Panc1 (cell line): ENCODE measurements around the gene KLF17. TPM values are rescaled to one million over a fixed set of nuclear protein-coding genes. Genes with fewer than 3 reads are reported as not detected.

Experiments used
- ATAC-seq: fragments of 200-7000 bp; cut with Tn5 transposase; 2 replicates; pipeline ENCODE4 v1.9.1; 2020; ENCODE audit warnings: mild to moderate bottlenecking, moderate library complexity
- BruUV-seq: library from RNA; stranded (reverse); fragments of 400-500 nt; replicated peaks from 2 replicates; lab custom pipeline; 2021; lab: Mats Ljungman, UMichigan
- CTCF ChIA-PET: fragments of 300-600 bp; sonication (Branson Sonifier 250); formaldehyde crosslinking; loops from one replicate; lab custom pipeline; 2022; ENCODE audit warnings: antibody characterized with exemption; lab: Charles Lee
- POLR2A ChIA-PET: fragments of 300-600 bp; sonication (Branson Sonifier 250); formaldehyde crosslinking; loops from one replicate; lab custom pipeline; 2022; ENCODE audit warnings: antibody characterized with exemption; lab: Charles Lee
- DNase-seq: peaks from one replicate; pipeline ENCODE4 v3.0.0-alpha.2; 2010; ENCODE audit warnings: low read depth, low spot score
- H3K27ac ChIP-seq: 2 replicates; pipeline ENCODE4 v1.5.1; 2011; ENCODE audit warnings: mild to moderate bottlenecking, low read length, inconsistent platforms
- H3K27me3 ChIP-seq: fragments of 200-500 bp; sonication (Bioruptor generic); 2 replicates; pipeline ENCODE4 v1.6.0; 2014; ENCODE audit warnings: low read length, inconsistent platforms; ENCODE audit not compliant: control insufficient read depth, insufficient read depth
- H3K36me3 ChIP-seq: fragments of 200-500 bp; sonication (Bioruptor generic); 2 replicates; pipeline ENCODE4 v1.5.1; 2014; ENCODE audit warnings: inconsistent platforms, mild to moderate bottlenecking, low read length, moderate library complexity; ENCODE audit not compliant: control insufficient read depth, insufficient read depth
- H3K4me1 ChIP-seq: 2 replicates; pipeline ENCODE4 v1.5.1; 2011; ENCODE audit warnings: inconsistent platforms, mild to moderate bottlenecking, low read length, moderate library complexity; ENCODE audit not compliant: control insufficient read depth, insufficient read depth
- H3K4me3 ChIP-seq, 2 experiments: 2 replicates each; pipeline ENCODE4 v1.5.1; 2011 to 2012; ENCODE audit warnings: low read depth in 2 of 2, low read length in 2 of 2, mild to moderate bottlenecking in 2 of 2, inconsistent platforms in 1 of 2, moderate library complexity in 1 of 2
- H3K9me3 ChIP-seq: fragments of 200-500 bp; sonication (Bioruptor generic); 2 replicates; pipeline ENCODE4 v1.5.1; 2014; ENCODE audit warnings: low read depth, mild to moderate bottlenecking, inconsistent platforms, low read length, moderate library complexity; ENCODE audit not compliant: control insufficient read depth, insufficient read depth
- POLR2AphosphoS5 ChIP-seq: IDR thresholded peaks from 2 replicates; pipeline ENCODE4 v1.6.1; 2012; ENCODE audit warnings: mild to moderate bottlenecking, low read depth, low read length, moderate library complexity
- SIN3A ChIP-seq: IDR thresholded peaks from 2 replicates; pipeline ENCODE4 v1.6.1; 2012; ENCODE audit warnings: low read depth, mild to moderate bottlenecking, low read length, moderate library complexity, borderline replicate concordance; ENCODE audit not compliant: insufficient read depth
- TCF7L2 ChIP-seq: IDR thresholded peaks from 2 replicates; pipeline ENCODE4 v1.6.1; 2011; ENCODE audit warnings: mild to moderate bottlenecking, low read depth, low read length, inconsistent platforms
- in situ Hi-C: cut with HindIII; loops from 2 replicates; pipeline ENCODE4 v1.10.0; 2016; ENCODE audit warnings: low sequenced_read_pairs, low pct_unique_long_range_greater_than_20kb
- intact Hi-C: fragments of 100-400 bp; cut with micrococcal nuclease; formaldehyde crosslinking; loops from one replicate; pipeline ENCODE4 v1.10.0; 2022; ENCODE audit not compliant: unreplicated experiment
- total RNA-seq: library from RNA; stranded (reverse); gene quantifications from one replicate; pipeline ENCODE4 v1.2.1, GENCODE V29; 2021; ENCODE audit not compliant: unreplicated experiment
- TF ChIP-seq, protein P1 (sequence below), 2 experiments: IDR thresholded peaks; 2 replicates each; pipeline ENCODE4 v1.6.1; 2011 to 2012; ENCODE audit warnings: low read depth in 2 of 2, control low read depth in 1 of 2, low read length in 1 of 2, mild to moderate bottlenecking in 1 of 2, moderate library complexity in 1 of 2; ENCODE audit not compliant: insufficient read depth in 1 of 2
- TF ChIP-seq, protein P2 (sequence below): fragments of 450-650 bp; IDR thresholded peaks from 2 replicates; pipeline ENCODE4 v1.5.1; 2017; ENCODE audit warnings: mild to moderate bottlenecking

The KLF17 gene
- total RNA-seq, 1 experiment from 2014 or later: not detected

DNA sequence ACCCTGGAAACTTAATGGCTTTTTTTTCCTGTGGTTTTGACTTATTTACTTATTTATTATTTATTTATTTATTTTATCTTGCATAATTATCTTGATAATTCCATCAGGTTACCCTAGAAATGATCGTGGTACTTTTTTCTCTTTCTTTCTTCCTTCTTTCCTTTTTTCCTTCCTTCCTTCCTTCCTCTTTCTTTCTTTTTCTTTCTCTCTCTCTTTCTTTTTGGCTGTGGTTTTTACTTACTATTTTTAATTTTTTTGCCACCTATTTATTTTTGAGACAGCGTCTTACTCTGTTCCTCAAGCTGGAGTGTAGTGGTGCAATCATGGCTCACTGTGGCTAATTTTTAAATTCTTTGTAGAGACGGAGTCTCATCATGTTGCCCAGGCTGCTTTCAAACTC lies 29.0 kb downstream of the KLF17 start:
- ATAC-seq (no peak), DNase-seq (no peak)
- H3K27me3 ChIP-seq: no peaks in the 10 kb centered on the region
- TF ChIP-seq, protein P1, sequence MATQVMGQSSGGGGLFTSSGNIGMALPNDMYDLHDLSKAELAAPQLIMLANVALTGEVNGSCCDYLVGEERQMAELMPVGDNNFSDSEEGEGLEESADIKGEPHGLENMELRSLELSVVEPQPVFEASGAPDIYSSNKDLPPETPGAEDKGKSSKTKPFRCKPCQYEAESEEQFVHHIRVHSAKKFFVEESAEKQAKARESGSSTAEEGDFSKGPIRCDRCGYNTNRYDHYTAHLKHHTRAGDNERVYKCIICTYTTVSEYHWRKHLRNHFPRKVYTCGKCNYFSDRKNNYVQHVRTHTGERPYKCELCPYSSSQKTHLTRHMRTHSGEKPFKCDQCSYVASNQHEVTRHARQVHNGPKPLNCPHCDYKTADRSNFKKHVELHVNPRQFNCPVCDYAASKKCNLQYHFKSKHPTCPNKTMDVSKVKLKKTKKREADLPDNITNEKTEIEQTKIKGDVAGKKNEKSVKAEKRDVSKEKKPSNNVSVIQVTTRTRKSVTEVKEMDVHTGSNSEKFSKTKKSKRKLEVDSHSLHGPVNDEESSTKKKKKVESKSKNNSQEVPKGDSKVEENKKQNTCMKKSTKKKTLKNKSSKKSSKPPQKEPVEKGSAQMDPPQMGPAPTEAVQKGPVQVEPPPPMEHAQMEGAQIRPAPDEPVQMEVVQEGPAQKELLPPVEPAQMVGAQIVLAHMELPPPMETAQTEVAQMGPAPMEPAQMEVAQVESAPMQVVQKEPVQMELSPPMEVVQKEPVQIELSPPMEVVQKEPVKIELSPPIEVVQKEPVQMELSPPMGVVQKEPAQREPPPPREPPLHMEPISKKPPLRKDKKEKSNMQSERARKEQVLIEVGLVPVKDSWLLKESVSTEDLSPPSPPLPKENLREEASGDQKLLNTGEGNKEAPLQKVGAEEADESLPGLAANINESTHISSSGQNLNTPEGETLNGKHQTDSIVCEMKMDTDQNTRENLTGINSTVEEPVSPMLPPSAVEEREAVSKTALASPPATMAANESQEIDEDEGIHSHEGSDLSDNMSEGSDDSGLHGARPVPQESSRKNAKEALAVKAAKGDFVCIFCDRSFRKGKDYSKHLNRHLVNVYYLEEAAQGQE (IDR thresholded peaks at IDR 0.05; ENCODE audit: insufficient read depth in 1 of 2, low read depth in 2 of 2, low read length in 1 of 2): no peak
- TF ChIP-seq SIN3A: no peak
- TF ChIP-seq, protein P2, sequence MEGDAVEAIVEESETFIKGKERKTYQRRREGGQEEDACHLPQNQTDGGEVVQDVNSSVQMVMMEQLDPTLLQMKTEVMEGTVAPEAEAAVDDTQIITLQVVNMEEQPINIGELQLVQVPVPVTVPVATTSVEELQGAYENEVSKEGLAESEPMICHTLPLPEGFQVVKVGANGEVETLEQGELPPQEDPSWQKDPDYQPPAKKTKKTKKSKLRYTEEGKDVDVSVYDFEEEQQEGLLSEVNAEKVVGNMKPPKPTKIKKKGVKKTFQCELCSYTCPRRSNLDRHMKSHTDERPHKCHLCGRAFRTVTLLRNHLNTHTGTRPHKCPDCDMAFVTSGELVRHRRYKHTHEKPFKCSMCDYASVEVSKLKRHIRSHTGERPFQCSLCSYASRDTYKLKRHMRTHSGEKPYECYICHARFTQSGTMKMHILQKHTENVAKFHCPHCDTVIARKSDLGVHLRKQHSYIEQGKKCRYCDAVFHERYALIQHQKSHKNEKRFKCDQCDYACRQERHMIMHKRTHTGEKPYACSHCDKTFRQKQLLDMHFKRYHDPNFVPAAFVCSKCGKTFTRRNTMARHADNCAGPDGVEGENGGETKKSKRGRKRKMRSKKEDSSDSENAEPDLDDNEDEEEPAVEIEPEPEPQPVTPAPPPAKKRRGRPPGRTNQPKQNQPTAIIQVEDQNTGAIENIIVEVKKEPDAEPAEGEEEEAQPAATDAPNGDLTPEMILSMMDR: no peak
- TF ChIP-seq TCF7L2: no peak
- TF ChIP-seq POLR2AphosphoS5: no peak
- no peak overlapping the region for H3K4me3 ChIP-seq
- no peaks in the 10 kb centered on the region for H3K36me3 ChIP-seq
- H3K27ac ChIP-seq: no peak overlapping the region
- in situ Hi-C loops (no loop called here), intact Hi-C loops (no loop called here)
- peaks cover 5% of the 10 kb centered on the region; the same call in 1 of the 2 replicates for H3K9me3 ChIP-seq
- no TSS peak for BruUV-seq
- no peaks in the 10 kb centered on the region for H3K4me1 ChIP-seq
- CTCF ChIA-PET: interaction anchor here (0.7 kb wide), 1 partner anchor 514 kb away, joined by 3 read pairs; no protein-coding TSS in a partner anchor
- POLR2A ChIA-PET: no interaction called here

DNA sequence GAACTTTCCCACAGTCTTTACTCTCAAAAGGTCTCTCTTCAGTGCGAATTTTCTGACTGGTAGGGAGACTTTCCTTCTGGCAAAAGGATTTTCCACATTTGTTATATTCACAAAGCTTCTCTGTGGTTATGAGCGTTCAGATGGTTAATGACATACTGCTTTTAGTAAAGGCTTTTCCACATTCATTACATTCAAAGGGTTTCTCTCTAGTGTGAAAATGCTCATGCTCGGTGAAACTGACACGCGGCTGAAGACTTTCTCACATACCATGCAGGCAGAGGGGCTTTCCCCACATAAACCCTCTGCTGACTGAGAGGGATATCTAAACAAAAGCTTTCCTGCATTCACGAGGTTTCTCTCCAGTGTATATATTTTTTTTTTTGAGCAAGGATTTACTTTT lies 32.7 kb downstream of the KLF17 start:
- no peak for ATAC-seq
- POLR2A ChIA-PET: no interaction called here

More for the DNA sequence above, 32.7 kb downstream of the KLF17 start:
- DNase-seq: no peak
- no TSS peak for BruUV-seq
- Histone ChIP-seq H3K4me3 (no peak overlapping the region), H3K9me3 (no peaks in the 10 kb centered on the region), H3K27me3 (no peaks in the 10 kb centered on the region), H3K36me3 (no peaks in the 10 kb centered on the region), H3K27ac (no peak overlapping the region), H3K4me1 (peaks cover 14% of the 10 kb centered on the region)
- intact Hi-C loops: no loop called here
- CTCF ChIA-PET: no interaction called here
- in situ Hi-C loops: loop anchor here (5.0 kb wide), 1 partner anchor 49 kb away; no protein-coding TSS in a partner anchor
- TF ChIP-seq, protein P1 (IDR thresholded peaks at IDR 0.05; ENCODE audit: insufficient read depth in 1 of 2, low read depth in 2 of 2, low read length in 1 of 2): no peak
- no peak for TF ChIP-seq TCF7L2
- no peak for TF ChIP-seq POLR2AphosphoS5
- TF ChIP-seq, protein P2: no peak
- TF ChIP-seq SIN3A: no peak
